SK-N-SH (cell line): ENCODE data around the gene CHCHD6. TPM values are rescaled to one million over a fixed set of nuclear protein-coding genes. Genes with fewer than 3 reads are reported as not detected.

Experiments used
- CTCF ChIA-PET: fragments of 300-600, 350-600 bp; formaldehyde crosslinking; extraction: SDS; loops from one replicate; lab custom pipeline; 2021; lab: Yijun Ruan, JAX
- POLR2A ChIA-PET: fragments of 350-600 bp; sonication (Branson Sonifier 250); formaldehyde crosslinking; extraction: SDS; loops from one replicate; lab custom pipeline; 2020; ENCODE audit warnings: antibody characterized with exemption, inconsistent platforms; lab: Yijun Ruan, JAX
- DNase-seq: peaks from one replicate; pipeline ENCODE4 v3.0.0; 2012
- H2AFZ ChIP-seq: fragments of 200-600 bp; sonication (generic); 2 replicates; pipeline ENCODE4 v1.8.1; 2016; ENCODE audit warnings: antibody characterized with exemption, mild to moderate bottlenecking, low read depth
- H3F3A ChIP-seq: fragments of 200-600 bp; sonication (generic); replicated peaks from 2 replicates; pipeline ENCODE3; 2016; ENCODE audit warnings: antibody characterized with exemption, mild to moderate bottlenecking; ENCODE audit not compliant: insufficient read depth
- H3K27ac ChIP-seq, 2 experiments: fragments of 200-500 bp in 1 of 2; fragments of 200-600 bp in 1 of 2; sonication (Bioruptor generic) in 1 of 2; sonication (generic), shearing (Covaris generic) in 1 of 2; 2 replicates each; pipeline versions ENCODE4 v1.5.1 to v1.6.1; 2014 to 2016; ENCODE audit warnings: low read depth in 2 of 2, inconsistent platforms in 1 of 2, low read length in 1 of 2, mild to moderate bottlenecking in 1 of 2, mixed read lengths in 1 of 2
- H3K27me3 ChIP-seq: fragments of 200-600 bp; sonication (generic), shearing (Covaris generic); 2 replicates; pipeline ENCODE4 v1.6.1; 2016; ENCODE audit warnings: mixed run types; ENCODE audit not compliant: insufficient read depth
- H3K36me3 ChIP-seq, 2 experiments: fragments of 200-500 bp in 1 of 2; fragments of 200-600 bp in 1 of 2; sonication (Bioruptor generic) in 1 of 2; sonication (generic) in 1 of 2; replicated peaks in 1 of 2; 2 replicates each; pipeline versions ENCODE3 to v1.5.1; 2014 to 2016; ENCODE audit warnings: low read length in 1 of 2, mild to moderate bottlenecking in 1 of 2; ENCODE audit not compliant: insufficient read depth in 2 of 2, control insufficient read depth in 1 of 2
- H3K4me1 ChIP-seq, 2 experiments: fragments of 200-500 bp in 1 of 2; fragments of 200-600 bp in 1 of 2; sonication (Bioruptor generic) in 1 of 2; sonication (generic), shearing (Covaris generic) in 1 of 2; 2 replicates each; pipeline versions ENCODE4 v1.5.1 to v1.6.1; 2014 to 2016; ENCODE audit warnings: low read depth in 1 of 2, low read length in 1 of 2, mixed run types in 1 of 2; ENCODE audit not compliant: insufficient read depth in 2 of 2, control insufficient read depth in 1 of 2
- H3K4me2 ChIP-seq: fragments of 200-600 bp; sonication (generic), shearing (Covaris generic); 2 replicates; pipeline ENCODE4 v1.6.1; 2017; ENCODE audit warnings: mixed run types
- H3K4me3 ChIP-seq, 2 experiments: fragments of 200-500 bp in 1 of 2; fragments of 200-600 bp in 1 of 2; sonication (Bioruptor generic) in 1 of 2; sonication (generic), shearing (Covaris generic) in 1 of 2; 2 replicates each; pipeline versions ENCODE4 v1.5.1 to v1.8.1; 2014 to 2016; ENCODE audit warnings: low read depth in 2 of 2, inconsistent platforms in 1 of 2, low read length in 1 of 2, mild to moderate bottlenecking in 1 of 2, mixed read lengths in 1 of 2, moderate library complexity in 1 of 2
- H3K79me2 ChIP-seq: fragments of 200-600 bp; sonication (generic); 2 replicates; pipeline ENCODE4 v1.8.1; 2017; ENCODE audit warnings: mild to moderate bottlenecking; ENCODE audit not compliant: insufficient read depth
- H3K9ac ChIP-seq: fragments of 200-600 bp; sonication (generic); 2 replicates; pipeline ENCODE4 v1.6.1; 2017; ENCODE audit warnings: mixed run types
- H3K9me2 ChIP-seq: fragments of 200-600 bp; sonication (generic); 2 replicates; pipeline ENCODE4 v1.6.1; 2017; ENCODE audit warnings: mixed run types
- H3K9me3 ChIP-seq: fragments of 200-600 bp; sonication (generic); 2 replicates; pipeline ENCODE4 v1.6.1; 2017; ENCODE audit warnings: mixed run types, mild to moderate bottlenecking, moderate library complexity
- H4K20me1 ChIP-seq: fragments of 200-600 bp; sonication (generic); 2 replicates; pipeline ENCODE4 v1.6.1; 2017; ENCODE audit warnings: mild to moderate bottlenecking, mixed run types; ENCODE audit not compliant: insufficient read depth
- CHD2 ChIP-seq: fragments of 150-350 bp; IDR thresholded peaks from 2 replicates; pipeline ENCODE4 v1.6.1; 2018; ENCODE audit warnings: low read length; ENCODE audit not compliant: partially characterized antibody
- EP300 ChIP-seq, 2 experiments: IDR thresholded peaks; 2 replicates each; pipeline versions ENCODE4 v1.4.0 to v1.6.1; 2012; ENCODE audit warnings: borderline replicate concordance in 1 of 2, low read depth in 1 of 2, low read length in 1 of 2
- FOSL2 ChIP-seq: IDR thresholded peaks from 2 replicates; pipeline ENCODE4 v1.4.0; 2012; ENCODE audit warnings: low read depth, mild to moderate bottlenecking, moderate library complexity, borderline replicate concordance
- FOXJ3 ChIP-seq: sonication (generic); formaldehyde crosslinking; IDR thresholded peaks from 2 replicates; pipeline ENCODE4 v1.5.1; 2020; ENCODE audit warnings: mild to moderate bottlenecking, missing genetic modification reagents
- FOXM1 ChIP-seq: IDR thresholded peaks from 2 replicates; pipeline ENCODE4 v1.4.0; 2012; ENCODE audit warnings: low read depth, mild to moderate bottlenecking
- GATA2 ChIP-seq: sonication (generic); formaldehyde crosslinking; IDR thresholded peaks from 2 replicates; pipeline ENCODE4 v1.5.0; 2020; ENCODE audit warnings: mild to moderate bottlenecking, missing genetic modification reagents
- NFIC ChIP-seq: IDR thresholded peaks from 2 replicates; pipeline ENCODE4 v1.4.0; 2012; ENCODE audit warnings: borderline replicate concordance
- RAD21 ChIP-seq: IDR thresholded peaks from 2 replicates; pipeline ENCODE4 v1.6.1; 2012; ENCODE audit warnings: mild to moderate bottlenecking, low read length
- REST ChIP-seq: IDR thresholded peaks from 2 replicates; pipeline ENCODE4 v1.6.1; 2012; ENCODE audit warnings: mild to moderate bottlenecking, low read depth, low read length, moderate library complexity
- RXRA ChIP-seq: IDR thresholded peaks from 2 replicates; pipeline ENCODE4 v1.4.0; 2012; ENCODE audit warnings: low read depth, mild to moderate bottlenecking, borderline replicate concordance
- SMC3 ChIP-seq: IDR thresholded peaks from 2 replicates; pipeline ENCODE4 v1.6.1; 2012; ENCODE audit warnings: low read depth, low read length, improper control_type of control experiment
- TEAD4 ChIP-seq: IDR thresholded peaks from 2 replicates; pipeline ENCODE4 v1.4.0; 2012; ENCODE audit warnings: mild to moderate bottlenecking, borderline replicate concordance; ENCODE audit not compliant: insufficient read depth
- WGBS: methylation state at CpG from one replicate; pipeline ENCODE4 v1.1.6; 2017; ENCODE audit warnings: low lambda C conversion rate; 5-methylcytosine and 5-hydroxymethylcytosine counted together
- polyA plus RNA-seq, 3 experiments: library from polyadenylated mRNA; depleted of rRNA; stranded (reverse); fragments of >200 nt; gene quantifications; 2 replicates each; pipeline ENCODE4 v1.2.3, GENCODE V29; 2012

The CHCHD6 gene
- polyA plus RNA-seq, 1 of the 3 experiments (the other 2 are of a cell fraction) = 42.5 TPM

GRCh38 chr3:126773783-126774182 lies 69.7 kb downstream of the CHCHD6 start:
- H3K4me1 ChIP-seq = peaks cover 3% of the 10 kb centered on the region in 2 experiments; a peak in 2 of 4 replicates
- no peak overlapping the region for H2AFZ ChIP-seq
- no peak overlapping the region for H3K27ac ChIP-seq
- no peak overlapping the region for H3K4me3 ChIP-seq
- peaks cover 19% of the 10 kb centered on the region; the same call in 1 of the 2 replicates for H3K79me2 ChIP-seq
- H4K20me1 ChIP-seq = no peaks in the 10 kb centered on the region
- CTCF ChIA-PET = no interaction called here
- H3K9ac ChIP-seq = no peak overlapping the region
- no peaks in the 10 kb centered on the region for H3F3A ChIP-seq
- no peaks in the 10 kb centered on the region for H3K36me3 ChIP-seq
- WGBS = 82% methylated on average over 1 of the region's 1 CpG
- H3K27me3 ChIP-seq = no peaks in the 10 kb centered on the region
- no peak overlapping the region for H3K4me2 ChIP-seq
- no peak for TF ChIP-seq REST
- peak; percentile 21; the same call in 1 of the 2 replicates for TF ChIP-seq FOSL2
- H3K9me3 ChIP-seq = no peaks in the 10 kb centered on the region
- DNase-seq = no peak
- no peaks in the 10 kb centered on the region for H3K9me2 ChIP-seq
- POLR2A ChIA-PET = no interaction called here

- H3F3A ChIP-seq = peaks cover 13% of the 10 kb centered on the region
- H3K9ac ChIP-seq = no peak overlapping the region
- H4K20me1 ChIP-seq = no peaks in the 10 kb centered on the region
- H3K27ac ChIP-seq = no peak overlapping the region
- H3K9me2 ChIP-seq = no peaks in the 10 kb centered on the region
- no peak overlapping the region for H3K4me3 ChIP-seq
- H3K36me3 ChIP-seq = no peaks in the 10 kb centered on the region
- 100% methylated on average over 3 of the region's 3 CpGs for WGBS
- H3K9me3 ChIP-seq = no peaks in the 10 kb centered on the region
- no peak overlapping the region for H3K4me2 ChIP-seq
- H3K4me1 ChIP-seq = peaks cover 19 to 24% of the 10 kb centered on the region in 2 experiments
- H3K27me3 ChIP-seq = no peaks in the 10 kb centered on the region
- peaks cover 3% of the 10 kb centered on the region; the same call in 1 of the 2 replicates for H3K79me2 ChIP-seq
- POLR2A ChIA-PET = no interaction called here
- CTCF ChIA-PET = interaction anchor here (1.2 kb wide), 1 partner anchor 206 kb away, joined by 3 read pairs; the partner anchor contains the start of gene PLXNA1
- no peak for DNase-seq
- H2AFZ ChIP-seq = no peak overlapping the region
- TF ChIP-seq CHD2 = no peak
- TF ChIP-seq TEAD4 = no peak
- TF ChIP-seq FOXM1 = no peak
- no peak for TF ChIP-seq RAD21
- no peak for TF ChIP-seq GATA2 (CRISPR knock-in tag)
- TF ChIP-seq NFIC = no peak
- TF ChIP-seq EP300 (IDR thresholded peaks at IDR 0.05; ENCODE audit: borderline replicate concordance in 1 of 2, low read depth in 1 of 2, low read length in 1 of 2) = no peak
- TF ChIP-seq RXRA = no peak
- no peak for TF ChIP-seq SMC3
- TF ChIP-seq FOXJ3 (CRISPR knock-in tag) = no peak
Observed at GRCh38 chr3:126777366-126777765, 73.3 kb downstream of the CHCHD6 start.
